Mammary epithelial cell (primary cell): ENCODE measurements around the gene UVSSA.

Source experiments
- EZH2 ChIP-seq: IDR thresholded peaks from 2 replicates; pipeline ENCODE4 v1.6.1; 2012; ENCODE audit warnings: low read length, inconsistent platforms, borderline replicate concordance
- TF ChIP-seq, protein P1 (sequence below), 2 donors: IDR thresholded peaks in 1 of 2; conservative IDR thresholded peaks in 1 of 2; 2 replicates each; pipeline ENCODE4 v1.5.1; 2011 to 2012; ENCODE audit warnings: inconsistent platforms in 2 of 2, low read length in 2 of 2, mild to moderate bottlenecking in 2 of 2, control low read depth in 1 of 2, low read depth in 1 of 2; ENCODE audit not compliant: insufficient read depth in 1 of 2; ENCODE audit errors: extremely low read depth in 1 of 2

DNA sequence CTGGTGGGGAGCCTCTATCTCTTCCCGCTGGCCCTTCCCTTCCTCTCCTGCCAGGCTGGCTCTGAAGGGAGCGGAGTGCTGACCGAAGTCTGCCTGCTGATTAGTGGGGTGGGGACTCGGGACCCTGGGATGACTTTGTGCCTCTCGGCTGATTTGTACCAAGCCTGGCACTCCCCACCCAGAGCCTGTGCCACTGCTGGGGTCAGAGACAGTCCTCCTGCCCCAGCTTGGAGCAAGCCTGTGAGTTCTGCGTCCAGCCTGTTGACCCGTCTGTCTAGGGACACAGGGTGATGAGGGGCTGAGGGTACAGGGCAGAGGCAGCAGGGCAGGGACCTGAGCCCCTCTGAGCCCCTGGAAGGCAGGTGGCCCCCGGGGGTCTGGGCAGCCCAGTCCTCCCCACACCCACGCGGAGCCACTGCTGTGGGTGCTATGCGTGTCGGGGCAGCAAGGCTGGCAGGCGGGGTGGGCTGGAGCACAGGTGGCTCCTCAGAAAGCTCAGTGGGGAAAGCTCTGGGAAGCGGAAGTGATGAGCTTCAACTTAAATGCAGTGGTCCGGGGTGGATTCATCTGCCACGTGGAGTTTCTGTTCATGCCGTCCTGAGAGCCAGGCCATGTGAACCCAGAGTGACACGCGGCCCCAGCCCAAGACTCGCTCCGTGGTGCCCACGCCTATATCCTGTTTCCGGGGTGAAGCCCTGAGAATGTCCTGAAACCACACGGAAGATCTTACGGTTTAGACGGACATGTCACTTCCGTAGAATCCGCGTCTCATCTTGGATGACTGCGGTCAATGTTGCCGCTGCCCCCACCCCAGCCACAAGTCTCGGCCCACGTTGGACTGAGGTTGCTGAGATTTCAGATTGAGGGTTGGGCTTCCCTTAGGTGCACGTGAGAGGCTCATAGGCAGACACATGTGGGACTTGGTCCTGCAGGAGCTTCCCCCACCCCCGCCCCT is 21.1 kb upstream of the UVSSA start:
- TF ChIP-seq, protein P1, sequence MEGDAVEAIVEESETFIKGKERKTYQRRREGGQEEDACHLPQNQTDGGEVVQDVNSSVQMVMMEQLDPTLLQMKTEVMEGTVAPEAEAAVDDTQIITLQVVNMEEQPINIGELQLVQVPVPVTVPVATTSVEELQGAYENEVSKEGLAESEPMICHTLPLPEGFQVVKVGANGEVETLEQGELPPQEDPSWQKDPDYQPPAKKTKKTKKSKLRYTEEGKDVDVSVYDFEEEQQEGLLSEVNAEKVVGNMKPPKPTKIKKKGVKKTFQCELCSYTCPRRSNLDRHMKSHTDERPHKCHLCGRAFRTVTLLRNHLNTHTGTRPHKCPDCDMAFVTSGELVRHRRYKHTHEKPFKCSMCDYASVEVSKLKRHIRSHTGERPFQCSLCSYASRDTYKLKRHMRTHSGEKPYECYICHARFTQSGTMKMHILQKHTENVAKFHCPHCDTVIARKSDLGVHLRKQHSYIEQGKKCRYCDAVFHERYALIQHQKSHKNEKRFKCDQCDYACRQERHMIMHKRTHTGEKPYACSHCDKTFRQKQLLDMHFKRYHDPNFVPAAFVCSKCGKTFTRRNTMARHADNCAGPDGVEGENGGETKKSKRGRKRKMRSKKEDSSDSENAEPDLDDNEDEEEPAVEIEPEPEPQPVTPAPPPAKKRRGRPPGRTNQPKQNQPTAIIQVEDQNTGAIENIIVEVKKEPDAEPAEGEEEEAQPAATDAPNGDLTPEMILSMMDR (conservative IDR thresholded peaks at IDR 0.05 in 1 of 2, IDR thresholded peaks at IDR 0.05 in 1 of 2; ENCODE audit: extremely low read depth in 1 of 2, insufficient read depth in 1 of 2, low read depth in 1 of 2, low read length in 2 of 2): no peak
- TF ChIP-seq EZH2: no peak
